Measurements from ENCODE around the gene IQGAP2.
"Not testable (repeated sequence)": the region's sequence is repeated elsewhere in the genome, so short reads cannot be mapped to it uniquely, and the experiment has no call there.

The IQGAP2 gene

GRCh38 chr5:76660360-76660759 is 257.3 kb downstream of the IQGAP2 start:
- no peak for DNase-seq (ENCODE audit: low read depth)

GRCh38 chr5:76662521-76662920 is 259.4 kb downstream of the IQGAP2 start:
- DNase-seq (ENCODE audit: low read depth): no peak

DNA sequence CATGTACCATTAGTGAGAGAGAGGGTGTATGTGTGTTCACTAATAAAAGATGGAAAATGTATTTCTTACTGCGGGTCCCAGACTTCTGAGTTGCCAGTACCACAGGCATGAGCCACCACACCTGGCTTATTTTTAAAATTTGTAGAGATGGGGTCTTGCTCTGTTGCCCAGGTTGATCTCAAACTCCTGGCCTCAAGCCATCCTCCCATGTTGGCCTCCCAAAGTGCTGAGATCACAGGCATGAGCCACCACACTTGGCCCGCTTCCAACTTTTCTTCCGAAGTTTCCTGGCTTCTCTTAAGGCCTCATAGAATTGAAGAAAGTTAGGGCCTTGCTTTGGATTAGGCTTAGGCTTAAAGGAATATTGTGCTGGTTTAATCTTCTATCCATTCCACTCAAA is 260.5 kb downstream of the IQGAP2 start:
- DNase-seq (ENCODE audit: low read depth): no peak

DNA sequence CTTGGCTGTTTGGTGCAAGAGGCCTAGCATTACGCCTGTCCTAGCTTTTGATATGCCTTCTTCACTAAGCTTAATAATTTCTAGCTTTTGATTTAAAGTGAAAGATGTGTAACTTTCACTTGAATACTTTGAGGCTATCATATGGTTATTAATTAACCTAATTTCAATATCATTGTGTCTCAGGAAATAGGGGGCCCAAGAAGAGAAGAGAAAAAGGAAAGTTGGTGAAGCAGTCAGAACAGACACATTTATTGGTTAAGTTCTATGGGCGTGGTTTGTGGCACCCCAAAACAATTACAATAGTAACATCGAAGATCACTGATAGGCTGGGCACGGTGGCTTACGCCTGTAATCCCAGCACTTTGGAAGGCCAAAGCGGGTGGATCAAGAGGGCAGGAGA is 261.0 kb downstream of the IQGAP2 start:
- DNase-seq (ENCODE audit: low read depth): no peak

DNA sequence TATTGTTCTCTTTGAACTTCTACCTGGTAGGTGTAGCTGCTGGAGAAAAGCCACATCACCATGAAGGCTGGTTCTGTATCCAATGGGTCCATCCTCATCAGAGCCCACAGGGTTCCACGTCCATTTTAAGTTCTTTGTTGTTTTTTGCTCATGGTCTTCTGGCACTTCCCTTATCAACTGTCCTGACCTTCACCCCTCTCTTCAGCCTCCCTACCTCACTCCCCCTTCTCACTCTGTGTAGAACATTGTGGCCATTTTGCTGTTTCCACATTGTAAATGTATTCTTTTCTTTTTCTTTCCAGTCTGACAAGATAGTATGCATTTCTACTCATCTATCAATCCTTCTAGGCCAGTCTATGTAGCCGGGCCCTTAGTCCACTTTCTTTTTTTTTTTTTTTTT is 264.4 kb downstream of the IQGAP2 start:
- DNase-seq (ENCODE audit: low read depth): no peak

DNA sequence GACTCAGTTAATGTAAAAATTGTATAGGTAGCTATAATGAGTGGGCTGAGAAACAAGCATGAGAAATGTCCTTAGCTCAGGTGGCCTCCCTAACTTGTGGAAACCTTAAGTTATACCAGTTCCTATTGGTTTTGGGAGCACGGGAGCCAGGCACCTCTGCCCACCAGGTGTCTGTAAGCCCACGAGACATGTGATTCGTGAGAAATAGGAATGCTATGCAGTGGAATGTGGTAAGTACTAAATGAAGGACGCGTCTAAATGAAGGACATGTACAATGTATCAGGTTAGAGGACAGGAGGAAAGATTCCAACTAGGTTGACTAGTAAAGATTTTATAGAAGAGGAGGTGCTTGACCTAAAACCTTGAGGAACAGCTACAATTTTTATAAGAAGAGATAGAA is 266.2 kb downstream of the IQGAP2 start:
- no peak for DNase-seq (ENCODE audit: low read depth)

DNA sequence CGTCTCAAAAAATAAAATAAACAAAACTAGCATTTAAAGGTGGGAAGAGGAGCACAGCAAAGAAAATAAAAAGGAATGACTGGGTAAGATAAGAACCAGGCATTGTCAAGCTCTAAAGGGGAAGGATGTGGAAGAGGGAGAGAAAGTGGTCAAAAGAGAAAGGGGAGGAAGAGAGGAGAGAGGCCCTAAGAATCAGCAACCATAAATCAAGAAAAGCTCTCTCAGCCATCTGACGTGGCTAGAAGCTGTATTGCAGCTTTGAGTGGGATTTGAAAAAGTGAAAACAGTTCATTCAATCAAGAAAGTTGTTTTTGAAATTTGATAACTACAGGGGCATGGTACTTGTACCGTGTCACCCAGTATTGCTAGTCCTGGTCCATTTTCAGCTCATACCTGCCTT is 267.4 kb downstream of the IQGAP2 start:
- no peak for DNase-seq (ENCODE audit: low read depth)

GRCh38 chr5:76672242-76672641 is 269.2 kb downstream of the IQGAP2 start:
- DNase-seq (ENCODE audit: low read depth): no peak

DNA sequence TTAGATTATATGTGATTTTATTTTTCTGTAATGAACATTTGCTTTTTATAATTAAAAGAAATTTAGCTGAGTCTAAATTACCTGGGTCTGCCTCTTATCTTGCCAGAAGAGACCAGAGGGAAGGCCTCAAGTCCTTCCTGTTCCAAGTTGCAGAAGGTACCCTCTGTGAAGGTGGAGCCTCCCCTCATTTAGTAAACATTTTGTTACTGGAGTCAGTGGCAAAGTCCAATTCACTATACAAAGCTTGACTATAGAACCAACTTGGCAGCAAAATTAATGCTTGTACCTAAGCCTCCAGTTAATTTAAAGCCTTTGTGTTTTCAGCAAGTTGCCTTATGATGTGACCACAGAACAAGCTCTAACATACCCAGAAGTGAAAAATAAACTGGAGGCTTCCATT is 270.0 kb downstream of the IQGAP2 start:
- no peak for DNase-seq (ENCODE audit: low read depth)

- no peak for DNase-seq (ENCODE audit: low read depth)
Observed at GRCh38 chr5:76674330-76675066, 271.4 kb downstream of the IQGAP2 start.

- DNase-seq (ENCODE audit: low read depth): no peak
Observed at GRCh38 chr5:76675364-76675763, 272.3 kb downstream of the IQGAP2 start.

DNA sequence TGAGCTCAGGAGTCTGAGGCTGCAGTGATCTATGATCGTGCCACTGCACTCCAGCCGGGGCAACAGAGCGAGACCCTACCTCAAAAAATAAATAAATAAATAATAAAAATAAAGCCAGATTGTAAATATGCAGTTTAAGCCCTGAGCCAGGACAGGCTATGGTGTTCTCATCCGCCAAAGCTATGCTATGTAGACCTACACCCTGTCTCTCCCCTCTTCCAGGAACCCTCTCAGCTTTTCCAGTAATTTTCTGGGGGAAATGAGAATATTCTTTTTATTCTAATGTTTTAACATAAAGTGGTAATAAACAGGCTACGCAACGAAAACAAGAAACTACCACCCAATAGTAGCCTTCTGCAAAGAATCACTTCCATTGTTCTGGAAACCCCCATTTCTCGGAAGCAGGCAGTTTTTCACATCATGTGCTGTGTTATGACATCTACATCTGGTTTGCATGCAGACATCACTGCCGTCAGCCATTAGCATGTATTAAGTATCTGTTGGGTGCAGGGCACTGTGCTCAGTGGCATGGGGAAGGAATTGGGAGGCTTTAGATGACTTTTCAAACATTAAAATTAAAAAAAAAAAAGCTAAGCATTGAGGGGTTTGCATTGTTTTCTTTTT is 274.9 kb downstream of the IQGAP2 start:
- no peak for DNase-seq (ENCODE audit: low read depth)

GRCh38 chr5:76679231-76679630 is 276.1 kb downstream of the IQGAP2 start:
- DNase-seq (ENCODE audit: low read depth): no peak

DNA sequence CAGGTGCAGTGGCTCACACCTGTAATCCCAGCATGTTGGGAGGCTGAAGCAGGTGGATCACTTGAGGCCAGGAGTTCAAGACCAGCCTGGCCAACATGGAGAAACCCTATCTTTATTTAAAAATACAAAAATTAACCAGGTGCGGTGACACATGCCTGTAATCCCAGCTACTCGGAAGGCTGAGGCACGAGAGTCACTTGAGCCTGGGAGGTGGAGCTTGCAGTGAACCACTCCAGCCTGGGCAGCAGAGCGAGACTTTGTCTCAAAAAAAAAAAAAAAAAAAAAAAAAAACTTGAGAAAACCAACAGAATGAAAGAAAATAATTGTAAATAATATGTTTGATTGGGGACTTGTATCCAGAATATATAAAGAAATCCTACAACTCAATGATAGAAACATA is 277.7 kb downstream of the IQGAP2 start:
- DNase-seq (ENCODE audit: low read depth): not testable (repeated sequence)

DNA sequence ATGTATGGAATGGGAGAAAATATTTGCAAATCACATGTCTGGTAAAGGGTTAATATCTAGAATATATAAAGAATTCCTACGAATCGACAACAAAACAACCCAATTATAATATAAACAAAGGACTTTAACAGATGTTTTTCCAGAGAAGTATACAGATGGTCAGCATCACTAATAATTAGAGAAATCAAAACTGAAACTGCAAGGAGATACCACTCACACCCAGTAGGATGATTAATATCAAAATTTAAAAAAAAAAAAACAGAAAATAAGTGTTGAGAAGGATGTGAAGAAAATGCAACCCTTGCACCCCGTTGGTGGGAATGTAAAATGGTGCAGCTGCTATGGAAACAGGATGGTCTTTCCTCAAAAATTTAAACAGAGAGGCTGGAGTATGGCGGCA is 278.2 kb downstream of the IQGAP2 start:
- DNase-seq (ENCODE audit: low read depth): no peak

DNA sequence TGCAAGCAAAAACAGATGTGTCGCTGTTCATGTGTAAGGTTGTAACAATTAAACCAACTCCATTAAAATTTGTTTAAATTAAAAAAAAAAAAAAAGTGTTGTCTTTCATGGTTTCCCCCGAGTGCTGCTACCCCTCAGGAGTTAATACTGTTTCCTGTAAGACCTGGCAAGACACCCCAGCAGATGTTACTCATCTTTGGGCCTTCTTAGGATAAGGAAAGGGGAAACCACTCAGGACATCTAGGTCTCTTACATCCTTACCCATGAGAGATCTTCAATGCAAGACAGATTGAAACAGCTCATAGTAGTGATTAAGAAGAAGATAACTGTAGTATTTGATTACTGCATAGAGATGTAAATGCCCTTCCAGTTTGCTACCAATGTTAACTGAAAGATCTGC is 279.3 kb downstream of the IQGAP2 start:
- DNase-seq (ENCODE audit: low read depth): no peak

DNA sequence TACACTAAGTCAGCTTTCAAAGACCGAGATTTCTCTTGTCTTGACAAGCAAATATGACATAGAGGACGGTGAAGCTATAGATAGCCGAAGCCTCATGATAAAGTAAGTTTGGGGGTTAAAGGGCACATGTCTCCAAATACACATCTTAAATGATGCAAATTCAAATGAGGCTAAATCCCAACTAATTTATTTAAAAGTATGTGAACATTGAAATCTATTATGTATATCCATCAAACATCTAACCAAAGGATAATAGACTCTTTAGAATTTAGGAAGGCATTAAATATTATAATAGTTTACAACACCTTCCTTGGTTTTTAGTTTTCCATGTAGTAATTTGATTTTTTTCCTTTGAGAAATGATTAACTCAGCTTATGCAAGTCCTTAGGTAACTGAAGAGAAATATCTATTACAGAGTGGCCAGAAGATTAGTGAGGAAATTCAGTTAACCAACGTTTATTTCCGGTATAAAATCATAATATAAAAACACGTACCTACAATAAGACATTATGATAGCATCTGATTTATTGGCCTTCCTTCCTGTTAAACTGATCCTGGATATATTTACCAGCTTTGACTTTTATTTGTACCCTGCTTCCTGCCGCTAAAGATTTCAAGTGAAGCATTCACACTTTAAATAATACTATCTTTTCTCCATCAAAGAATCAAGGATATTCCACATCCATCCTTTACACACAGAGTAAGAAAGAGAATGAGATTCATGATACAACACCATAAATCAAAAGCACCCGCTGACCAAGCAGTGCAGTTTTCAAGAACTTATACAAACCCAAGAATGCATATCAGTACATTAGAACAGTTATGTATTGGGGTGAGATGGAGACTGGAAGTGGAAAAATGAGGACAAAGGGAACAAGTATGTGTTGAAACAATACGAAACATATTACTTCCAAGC is 281.0 kb downstream of the IQGAP2 start:
- no peak for DNase-seq (ENCODE audit: low read depth)

- DNase-seq (ENCODE audit: low read depth): no peak
Observed at GRCh38 chr5:76684756-76685519, 281.9 kb downstream of the IQGAP2 start.

- no peak for DNase-seq (ENCODE audit: low read depth)
Observed at GRCh38 chr5:76685704-76686103, 282.6 kb downstream of the IQGAP2 start.

DNA sequence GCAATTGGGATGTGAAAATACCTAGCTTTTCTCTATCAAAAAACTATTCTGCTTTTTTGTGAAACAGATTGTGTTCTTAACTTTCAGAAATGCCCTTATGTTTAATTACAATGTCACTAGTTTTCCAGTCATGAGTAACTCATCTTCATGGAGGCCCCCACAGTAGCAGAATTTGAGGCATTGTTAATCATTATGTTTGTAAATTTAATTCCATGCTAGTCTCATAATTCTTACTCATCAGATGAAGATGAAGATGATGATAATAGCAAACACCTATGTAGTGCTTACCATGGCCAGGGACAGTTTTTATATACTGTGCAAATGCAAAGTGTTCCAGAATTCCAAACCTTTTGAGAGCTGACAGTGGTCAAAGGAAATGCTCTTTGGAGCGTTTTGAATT is 285.1 kb downstream of the IQGAP2 start:
- no peak for DNase-seq (ENCODE audit: low read depth)

DNA sequence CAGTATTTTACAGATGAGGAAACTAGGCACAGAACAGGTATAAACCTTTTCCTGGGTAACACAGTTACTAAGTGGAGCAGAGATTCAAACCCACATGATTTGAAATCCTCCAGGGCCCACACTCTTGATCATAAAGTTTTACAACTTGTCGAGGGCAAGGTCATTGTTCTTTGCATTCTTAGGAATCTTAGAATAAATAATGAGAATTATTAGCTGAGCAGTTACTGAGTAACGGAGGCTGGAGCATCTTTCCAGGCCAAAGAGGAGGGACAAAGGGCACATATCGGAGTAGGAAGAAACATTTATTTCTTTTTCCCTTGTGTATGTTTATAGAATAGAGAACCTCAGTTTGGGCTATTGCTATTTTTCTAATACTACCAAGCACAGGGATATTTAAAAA is 285.8 kb downstream of the IQGAP2 start:
- no peak for DNase-seq (ENCODE audit: low read depth)

Measured in HS-5 (cell line).